Suprapubic skin (tissue), 4 donors: ENCODE measurements around the gene FGFBP3. TPM values are rescaled to one million over a fixed set of nuclear protein-coding genes. Genes with fewer than 3 reads are reported as not detected.

Source experiments
- DNase-seq, 2 donors: peaks; one replicate each; pipeline ENCODE4 v3.0.0-alpha.2; 2019; ENCODE audit warnings: low spot score in 2 of 2
- H3K27ac ChIP-seq: fragments of 200-600 bp; sonication (generic); one replicate; pipeline ENCODE4 v1.5.1; 2019
- H3K27me3 ChIP-seq: fragments of 200-600 bp; sonication (generic); one replicate; pipeline ENCODE4 v1.5.1; 2019
- H3K36me3 ChIP-seq: fragments of 200-600 bp; sonication (generic); one replicate; pipeline ENCODE4 v1.5.1; 2019
- H3K4me1 ChIP-seq: fragments of 200-600 bp; sonication (generic); one replicate; pipeline ENCODE4 v1.5.1; 2019
- H3K4me3 ChIP-seq: fragments of 200-600 bp; sonication (generic); one replicate; pipeline ENCODE4 v1.5.1; 2019; ENCODE audit warnings: mild to moderate bottlenecking
- H3K9me3 ChIP-seq: fragments of 200-600 bp; sonication (generic); one replicate; pipeline ENCODE4 v1.5.1; 2019
- CTCF ChIP-seq, 2 donors: fragments of 200-600 bp in 1 of 2; fragments of 450-650 bp in 1 of 2; sonication (generic) in 1 of 2; IDR thresholded peaks; one replicate each; pipeline ENCODE4 v1.5.1; 2016 to 2019; ENCODE audit warnings: antibody characterized with exemption in 2 of 2, mild to moderate bottlenecking in 1 of 2, moderate library complexity in 1 of 2
- EP300 ChIP-seq: sonication (generic); formaldehyde crosslinking; IDR thresholded peaks from one replicate; pipeline ENCODE4 v1.6.1; 2017; ENCODE audit warnings: antibody characterized with exemption
- POLR2A ChIP-seq, 2 donors: fragments of 450-650 bp; IDR thresholded peaks; one replicate each; pipeline ENCODE4 v1.6.1; 2017; ENCODE audit warnings: antibody characterized with exemption in 2 of 2, mild to moderate bottlenecking in 2 of 2, moderate library complexity in 2 of 2
- POLR2AphosphoS5 ChIP-seq, 3 donors: sonication (generic); formaldehyde crosslinking; IDR thresholded peaks; one replicate each; pipeline ENCODE4 v1.6.1; 2017; ENCODE audit warnings: antibody characterized with exemption in 3 of 3
- WGBS: methylation state at CpG from one replicate; pipeline ENCODE4 v1.1.5; 2018; 5-methylcytosine and 5-hydroxymethylcytosine counted together
- total RNA-seq, 4 donors: library from RNA; depleted of rRNA; stranded (reverse); fragments of >200 nt; gene quantifications; one replicate each; pipeline ENCODE4 v1.1.0, GENCODE V29; 2016

The FGFBP3 gene
- total RNA-seq, 4 donors from 2014 or later: 0.23 to 1.0 (median 0.79) TPM

DNA sequence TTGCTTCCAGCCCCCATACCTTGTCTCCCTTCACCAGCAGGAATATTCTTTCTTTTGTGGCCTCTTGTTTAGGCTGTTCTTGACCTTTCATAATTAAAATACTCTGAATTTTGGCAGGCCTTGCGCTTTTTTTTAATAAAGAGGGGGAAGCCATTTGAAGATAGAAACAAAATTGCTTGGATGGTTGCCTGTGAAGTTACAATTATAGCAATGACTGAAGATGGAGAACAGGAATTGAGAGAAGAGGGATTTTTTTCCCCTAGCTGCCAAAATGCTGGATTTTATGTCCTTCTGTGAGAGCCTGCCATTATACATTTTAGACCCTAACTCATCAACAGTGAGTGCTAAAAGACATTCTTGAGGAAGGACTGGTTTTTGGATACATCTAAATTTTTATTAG is 24.8 kb downstream of the FGFBP3 start:
- H3K27me3 ChIP-seq: no peaks in the 10 kb centered on the region
- no peak overlapping the region for H3K27ac ChIP-seq
- no peaks in the 10 kb centered on the region for H3K9me3 ChIP-seq
- 83% methylated on average over 1 of the region's 1 CpG for WGBS
- TF ChIP-seq CTCF (IDR thresholded peaks at IDR 0.05): no peak
- TF ChIP-seq POLR2A (IDR thresholded peaks at IDR 0.05): no peak
- no peak for TF ChIP-seq POLR2AphosphoS5 (IDR thresholded peaks at IDR 0.05)
- TF ChIP-seq EP300: no peak
- H3K4me3 ChIP-seq: no peak overlapping the region
- H3K36me3 ChIP-seq: no peaks in the 10 kb centered on the region
- peaks cover 35% of the 10 kb centered on the region for H3K4me1 ChIP-seq
- DNase-seq: no peak

- Histone ChIP-seq H3K36me3 (no peaks in the 10 kb centered on the region), H3K27me3 (no peaks in the 10 kb centered on the region), H3K4me1 (peaks cover 35% of the 10 kb centered on the region), H3K27ac (no peak overlapping the region), H3K4me3 (peak overlapping the region; percentile 16), H3K9me3 (no peaks in the 10 kb centered on the region)
- 25% methylated on average over 20 of the region's 20 CpGs for WGBS
- TF ChIP-seq POLR2AphosphoS5 (IDR thresholded peaks at IDR 0.05) (no peak), POLR2A (IDR thresholded peaks at IDR 0.05) (no peak), CTCF (IDR thresholded peaks at IDR 0.05) (no peak), EP300 (no peak)
- DNase-seq: no peak
These were observed 25.5 kb downstream of the FGFBP3 start for GRCh38 chr10:91883549-91884444.

- WGBS: 10% methylated on average over 3 of the region's 3 CpGs
- no peak overlapping the region for H3K4me3 ChIP-seq
These were observed 29.0 kb downstream of the FGFBP3 start for GRCh38 chr10:91880310-91880709.

DNA sequence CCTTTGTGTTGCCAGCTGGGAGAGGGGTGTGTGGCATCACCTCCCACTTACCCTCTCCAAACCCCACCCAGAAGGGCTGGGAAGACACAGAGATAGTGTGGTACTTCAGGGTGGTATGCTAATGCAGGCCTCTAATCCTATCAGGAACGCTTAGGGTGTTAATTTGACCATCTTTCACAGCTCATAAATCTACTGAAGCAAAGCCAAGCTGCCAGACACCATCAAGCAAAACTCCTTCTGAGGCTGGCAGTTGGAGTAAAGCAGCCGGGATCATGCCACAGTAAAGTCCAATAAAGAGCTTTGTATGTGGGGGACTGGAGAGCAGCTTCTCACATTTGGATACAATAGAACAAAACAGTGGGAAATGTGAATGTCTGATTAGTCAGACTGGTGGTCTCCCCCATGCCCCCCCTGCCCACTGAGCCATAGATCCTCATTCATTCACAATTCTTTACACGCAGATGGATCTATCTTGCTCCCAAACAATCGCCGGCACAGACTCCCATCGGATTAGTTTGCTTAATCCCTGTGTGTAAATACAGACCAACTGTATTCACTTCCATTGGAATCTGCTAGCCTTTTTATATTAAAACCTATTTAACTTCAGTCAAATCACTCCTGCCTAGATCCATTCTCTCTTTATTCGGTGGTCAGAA is 29.6 kb downstream of the FGFBP3 start:
- H3K36me3 ChIP-seq: no peaks in the 10 kb centered on the region
- DNase-seq: no peak
- no peaks in the 10 kb centered on the region for H3K9me3 ChIP-seq
- H3K4me3 ChIP-seq: no peak overlapping the region
- no peaks in the 10 kb centered on the region for H3K27me3 ChIP-seq
- H3K4me1 ChIP-seq: peaks cover 24% of the 10 kb centered on the region
- WGBS: 29% methylated on average over 7 of the region's 7 CpGs
- TF ChIP-seq POLR2A (IDR thresholded peaks at IDR 0.05): no peak
- no peak for TF ChIP-seq EP300
- no peak for TF ChIP-seq CTCF (IDR thresholded peaks at IDR 0.05)
- no peak for TF ChIP-seq POLR2AphosphoS5 (IDR thresholded peaks at IDR 0.05)
- H3K27ac ChIP-seq: no peak overlapping the region

More at GRCh38 chr10:91880310-91880709, 29.0 kb downstream of the FGFBP3 start:
- Histone ChIP-seq H3K4me1 (peaks cover 24% of the 10 kb centered on the region), H3K27ac (no peak overlapping the region), H3K36me3 (no peaks in the 10 kb centered on the region), H3K9me3 (no peaks in the 10 kb centered on the region), H3K27me3 (no peaks in the 10 kb centered on the region)
- DNase-seq: no peak
- TF ChIP-seq CTCF (IDR thresholded peaks at IDR 0.05): no peak
- TF ChIP-seq POLR2A (IDR thresholded peaks at IDR 0.05): no peak
- no peak for TF ChIP-seq EP300
- TF ChIP-seq POLR2AphosphoS5 (IDR thresholded peaks at IDR 0.05): no peak

DNA sequence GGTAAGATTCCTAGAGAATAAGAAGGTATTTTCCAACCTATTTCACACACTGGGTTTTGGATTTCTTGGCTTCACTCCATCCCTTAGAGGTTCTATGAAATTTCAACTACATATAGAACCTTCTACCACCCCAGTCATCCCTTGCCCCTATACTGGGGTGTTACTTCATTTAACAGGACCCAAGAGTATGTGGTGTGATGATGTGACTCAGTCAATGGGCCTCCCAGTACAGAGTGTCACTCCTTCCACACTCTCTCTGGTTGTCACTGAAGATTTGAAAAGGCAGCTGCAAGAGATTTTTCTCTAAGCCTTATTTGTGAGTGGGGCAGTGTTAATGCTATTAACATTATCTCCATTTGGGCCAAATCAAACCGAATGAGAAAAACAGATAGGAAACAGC is 33.5 kb downstream of the FGFBP3 start:
- no peak overlapping the region for H3K27ac ChIP-seq
- 88% methylated on average over 1 of the region's 1 CpG for WGBS
- DNase-seq: no peak
- TF ChIP-seq EP300: no peak
- no peak for TF ChIP-seq POLR2AphosphoS5 (IDR thresholded peaks at IDR 0.05)
- TF ChIP-seq POLR2A (IDR thresholded peaks at IDR 0.05): no peak
- TF ChIP-seq CTCF (IDR thresholded peaks at IDR 0.05): no peak
- no peaks in the 10 kb centered on the region for H3K27me3 ChIP-seq
- no peaks in the 10 kb centered on the region for H3K9me3 ChIP-seq
- H3K4me3 ChIP-seq: no peak overlapping the region
- H3K36me3 ChIP-seq: no peaks in the 10 kb centered on the region
- H3K4me1 ChIP-seq: peaks cover 9% of the 10 kb centered on the region
